ENCODE data around the gene SIPA1L2. TPM values are rescaled to one million over a fixed set of nuclear protein-coding genes. Genes with fewer than 3 reads are reported as not detected.

SIPA1L2 gene
- total RNA-seq, 1 experiment from 2014 or later, result 12.5 TPM

DNA sequence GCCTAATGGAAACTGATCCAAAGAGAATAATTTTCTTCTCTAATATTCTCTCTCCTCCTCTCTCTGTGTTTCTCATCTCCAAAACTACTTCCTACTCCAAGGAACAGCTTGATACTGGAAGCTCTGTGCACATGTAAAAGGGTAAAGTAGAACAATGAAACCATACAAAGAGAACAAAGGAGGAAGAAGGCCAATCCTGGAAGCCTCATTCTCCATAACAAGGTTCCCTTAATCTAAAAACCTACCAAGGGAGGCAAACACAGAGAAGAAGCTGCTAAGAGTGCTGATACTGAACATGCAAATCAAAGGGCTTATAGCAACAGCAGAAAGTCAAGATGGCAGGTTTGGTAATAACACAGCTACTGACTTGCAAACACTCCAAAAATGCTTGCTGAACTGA is 44.4 kb downstream of the SIPA1L2 start:
- H4K20me1 ChIP-seq (ENCODE audit: insufficient read depth), result no peaks in the 10 kb centered on the region
- intact Hi-C loops (cut with micrococcal nuclease), result no loop called here
- no peaks in the 10 kb centered on the region for H3K9me2 ChIP-seq (ENCODE audit: insufficient read depth)
- no peaks in the 10 kb centered on the region for H3K27me3 ChIP-seq (ENCODE audit: insufficient read depth, low read length)
- H3K9me3 ChIP-seq (ENCODE audit: control insufficient read depth in 1 of 2, insufficient read depth in 1 of 2, low read depth in 1 of 2, low read length in 2 of 2), result no peaks in the 10 kb centered on the region
- H3K79me2 ChIP-seq (ENCODE audit: insufficient read depth, low read length), result no peaks in the 10 kb centered on the region
- H3K4me1 ChIP-seq (ENCODE audit: control insufficient read depth in 1 of 2, insufficient read depth in 2 of 2, low read length in 2 of 2), result no peaks in the 10 kb centered on the region; a peak in 1 of 4 replicates
- no TSS peak for BruUV-seq (replicated peaks)
- ChIA-PET POLR2A (no interaction called here), RAD21 (ENCODE audit: low non-redundant PET in 1 of 2, low total read pairs in 2 of 2, uncharacterized antibody in 2 of 2, unreplicated experiment in 2 of 2) (no interaction called here), CTCF (no interaction called here)
- no peaks in the 10 kb centered on the region for H3K36me3 ChIP-seq (ENCODE audit: control insufficient read depth in 1 of 2, insufficient read depth in 2 of 2, low read length in 2 of 2)
- no peak overlapping the region for H2AFZ ChIP-seq (ENCODE audit: low read depth, low read length, poor library complexity, severe bottlenecking)
- H3K4me3 ChIP-seq (replicated peaks in 1 of 2; ENCODE audit: low read depth in 1 of 2, low read length in 2 of 2), result no peak overlapping the region
- no peak overlapping the region for H3K27ac ChIP-seq (ENCODE audit: low read depth, low read length)
- TF ChIP-seq JUND (IDR thresholded peaks at IDR 0.05) (no peak), CEBPB (IDR thresholded peaks at IDR 0.05; ENCODE audit: low read depth) (no peak), EGR1 (IDR thresholded peaks at IDR 0.05; ENCODE audit: low read depth) (no peak), SP1 (IDR thresholded peaks at IDR 0.05; ENCODE audit: low read depth) (no peak), SIN3A (IDR thresholded peaks at IDR 0.05; ENCODE audit: low read depth) (no peak), POLR2A (IDR thresholded peaks at IDR 0.05; ENCODE audit: borderline replicate concordance, extremely low read depth, insufficient read depth, insufficient read length) (no peak), YY1 (IDR thresholded peaks at IDR 0.05; ENCODE audit: extremely low read depth, insufficient replicate concordance, low read depth, low read length) (no peak), SRF (IDR thresholded peaks at IDR 0.05; ENCODE audit: low read depth) (no peak), CBX3 (IDR thresholded peaks at IDR 0.05; ENCODE audit: low read depth) (no peak), ZNF274 (IDR thresholded peaks at IDR 0.05; ENCODE audit: low read depth, low read length) (no peak), POLR2AphosphoS5 (IDR thresholded peaks at IDR 0.05; ENCODE audit: low read depth, low read length) (no peak), RAD21 (IDR thresholded peaks at IDR 0.05; ENCODE audit: low read depth) (no peak), TCF7L2 (IDR thresholded peaks at IDR 0.05; ENCODE audit: borderline replicate concordance, extremely low read depth, insufficient read depth, insufficient read length) (no peak), EZH2 (IDR thresholded peaks at IDR 0.05) (no peak), ELF1 (IDR thresholded peaks at IDR 0.05; ENCODE audit: borderline replicate concordance, low read depth) (no peak)
- TF ChIP-seq, protein P1, sequence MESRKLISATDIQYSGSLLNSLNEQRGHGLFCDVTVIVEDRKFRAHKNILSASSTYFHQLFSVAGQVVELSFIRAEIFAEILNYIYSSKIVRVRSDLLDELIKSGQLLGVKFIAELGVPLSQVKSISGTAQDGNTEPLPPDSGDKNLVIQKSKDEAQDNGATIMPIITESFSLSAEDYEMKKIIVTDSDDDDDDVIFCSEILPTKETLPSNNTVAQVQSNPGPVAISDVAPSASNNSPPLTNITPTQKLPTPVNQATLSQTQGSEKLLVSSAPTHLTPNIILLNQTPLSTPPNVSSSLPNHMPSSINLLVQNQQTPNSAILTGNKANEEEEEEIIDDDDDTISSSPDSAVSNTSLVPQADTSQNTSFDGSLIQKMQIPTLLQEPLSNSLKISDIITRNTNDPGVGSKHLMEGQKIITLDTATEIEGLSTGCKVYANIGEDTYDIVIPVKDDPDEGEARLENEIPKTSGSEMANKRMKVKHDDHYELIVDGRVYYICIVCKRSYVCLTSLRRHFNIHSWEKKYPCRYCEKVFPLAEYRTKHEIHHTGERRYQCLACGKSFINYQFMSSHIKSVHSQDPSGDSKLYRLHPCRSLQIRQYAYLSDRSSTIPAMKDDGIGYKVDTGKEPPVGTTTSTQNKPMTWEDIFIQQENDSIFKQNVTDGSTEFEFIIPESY (IDR thresholded peaks at IDR 0.05; ENCODE audit: extremely low read depth, insufficient replicate concordance, low read length), result no peak
- TF ChIP-seq, protein P2, sequence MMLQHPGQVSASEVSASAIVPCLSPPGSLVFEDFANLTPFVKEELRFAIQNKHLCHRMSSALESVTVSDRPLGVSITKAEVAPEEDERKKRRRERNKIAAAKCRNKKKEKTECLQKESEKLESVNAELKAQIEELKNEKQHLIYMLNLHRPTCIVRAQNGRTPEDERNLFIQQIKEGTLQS (IDR thresholded peaks at IDR 0.05), result no peak
- TF ChIP-seq, protein P3, sequence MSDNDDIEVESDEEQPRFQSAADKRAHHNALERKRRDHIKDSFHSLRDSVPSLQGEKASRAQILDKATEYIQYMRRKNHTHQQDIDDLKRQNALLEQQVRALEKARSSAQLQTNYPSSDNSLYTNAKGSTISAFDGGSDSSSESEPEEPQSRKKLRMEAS (IDR thresholded peaks at IDR 0.05), result no peak
- DNase-seq (ENCODE audit: low read depth, low spot score) (no peak), ATAC-seq (no peak)
- no peak overlapping the region for H3K4me2 ChIP-seq (ENCODE audit: low read length)
- no peak overlapping the region for H3K9ac ChIP-seq (ENCODE audit: low read length)

Data from HCT116 (cell line).